CD8-positive, alpha-beta memory T cell (primary cell): Measurements from ENCODE around the gene DMC1. TPM values are rescaled to one million over a fixed set of nuclear protein-coding genes. Genes with fewer than 3 reads are reported as not detected.
"Not testable (repeated sequence)": the region's sequence is repeated elsewhere in the genome, so short reads cannot be mapped to it uniquely, and the experiment has no call there.

Experiments used
- CTCF ChIA-PET: fragments of 350-600 bp; sonication (Branson Sonifier 250); formaldehyde crosslinking; loops from one replicate; lab custom pipeline; 2021; ENCODE audit warnings: antibody characterized with exemption; lab: Charles Lee
- POLR2A ChIA-PET: fragments of 350-600 bp; sonication (Branson Sonifier 250); formaldehyde crosslinking; loops from one replicate; lab custom pipeline; 2021; ENCODE audit warnings: antibody characterized with exemption; lab: Charles Lee
- DNase-seq, 5 donors: peaks; one replicate each; pipeline versions ENCODE4 v3.0.0 to v3.0.0-alpha.2; 2020 to 2022; ENCODE audit warnings: mixed read lengths in 1 of 5
- H3K27ac ChIP-seq: one replicate; pipeline ENCODE4 v1.7.0; 2013; ENCODE audit warnings: low read depth, mild to moderate bottlenecking, low read length, moderate library complexity
- H3K27me3 ChIP-seq: 2 replicates; pipeline ENCODE4 v1.7.0; 2013; ENCODE audit warnings: low read length, mild to moderate bottlenecking; ENCODE audit not compliant: insufficient read depth, poor library complexity, severe bottlenecking
- H3K36me3 ChIP-seq: 2 replicates; pipeline ENCODE4 v1.7.0; 2013; ENCODE audit warnings: mild to moderate bottlenecking, low read length, moderate library complexity; ENCODE audit not compliant: insufficient read depth
- H3K4me1 ChIP-seq: 2 replicates; pipeline ENCODE4 v1.7.0; 2013; ENCODE audit warnings: mild to moderate bottlenecking, low read length, moderate library complexity; ENCODE audit not compliant: insufficient read depth
- H3K4me3 ChIP-seq: 2 replicates; pipeline ENCODE4 v1.7.0; 2013; ENCODE audit warnings: mild to moderate bottlenecking, low read length
- H3K9me3 ChIP-seq: 2 replicates; pipeline ENCODE4 v1.7.0; 2013; ENCODE audit warnings: mild to moderate bottlenecking, low read length
- H3K27ac Mint-ChIP-seq, 8 donors: one replicate each; pipeline ENCODE4 v1.8.0; 2020 to 2021; ENCODE audit warnings: mixed read lengths in 8 of 8, mild to moderate bottlenecking in 6 of 8, inconsistent platforms in 3 of 8, moderate library complexity in 3 of 8
- H3K27me3 Mint-ChIP-seq, 2 donors: one replicate each; pipeline ENCODE4 v1.8.0; 2020 to 2021; ENCODE audit warnings: mixed read lengths in 2 of 2, mild to moderate bottlenecking in 1 of 2, moderate library complexity in 1 of 2
- H3K36me3 Mint-ChIP-seq, 3 donors: one replicate each; pipeline ENCODE4 v1.8.0; 2020 to 2021; ENCODE audit warnings: mixed read lengths in 3 of 3, inconsistent platforms in 1 of 3, mild to moderate bottlenecking in 1 of 3
- H3K4me1 Mint-ChIP-seq, 3 donors: one replicate each; pipeline ENCODE4 v1.8.0; 2020 to 2021; ENCODE audit warnings: mixed read lengths in 3 of 3, inconsistent platforms in 1 of 3, mild to moderate bottlenecking in 1 of 3
- H3K4me3 Mint-ChIP-seq, 7 donors: one replicate each; pipeline ENCODE4 v1.8.0; 2020 to 2021; ENCODE audit warnings: mixed read lengths in 7 of 7, mild to moderate bottlenecking in 6 of 7, moderate library complexity in 4 of 7, inconsistent platforms in 2 of 7
- H3K9me3 Mint-ChIP-seq, 5 donors: one replicate each; pipeline ENCODE4 v1.8.0; 2020 to 2022; ENCODE audit warnings: mixed read lengths in 5 of 5, mild to moderate bottlenecking in 3 of 5, moderate library complexity in 2 of 5, inconsistent platforms in 1 of 5
- polyA plus RNA-seq: library from polyadenylated mRNA; unstranded; fragments of 300-500 nt; fragmentation: Illumina TruSeq; gene quantifications from one replicate; pipeline ENCODE4 v1.2.3, GENCODE V29; 2021
- total RNA-seq, 2 experiments: library from RNA; stranded (reverse); gene quantifications; one replicate each; pipeline ENCODE4 v1.2.3, GENCODE V29; 2021

DMC1 gene
- total and polyA plus RNA-seq, 3 experiments from 2014 or later = 10.9 to 17.2 TPM; not detected in 1

DNA sequence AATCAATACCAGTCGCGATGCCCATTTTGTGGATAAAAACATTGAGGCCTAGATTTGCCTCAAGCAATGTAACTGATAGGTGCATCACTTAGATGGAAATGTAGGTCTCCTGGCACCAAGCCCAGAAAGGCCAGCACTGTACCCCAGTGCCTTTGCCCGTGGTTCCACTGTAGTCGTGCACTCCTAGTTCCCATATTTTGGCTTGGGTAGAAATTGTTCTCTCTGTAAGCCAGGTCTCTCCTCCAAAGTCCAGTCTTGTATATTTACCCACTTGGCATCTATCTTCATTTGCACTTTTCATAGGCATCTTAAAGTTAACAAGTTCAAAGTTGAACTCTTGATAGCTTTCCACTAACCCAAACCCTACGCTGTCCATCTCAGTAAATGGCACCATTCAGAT, 41.6 kb upstream of the DMC1 start:
- Histone ChIP-seq H3K27me3 (no peaks in the 10 kb centered on the region), H3K27ac (no peak overlapping the region), H3K4me1 (no peaks in the 10 kb centered on the region), H3K36me3 (no peaks in the 10 kb centered on the region), H3K4me3 (no peak overlapping the region), H3K9me3 (no peaks in the 10 kb centered on the region)
- POLR2A ChIA-PET = no interaction called here
- Mint-ChIP-seq H3K4me1 (no peaks in the 10 kb centered on the region), H3K27me3 (peaks cover 10 to 11% of the 10 kb centered on the region in 2 donors), H3K9me3 (no peaks in the 10 kb centered on the region), H3K36me3 (peaks cover 0 to 8% (median 0%) of the 10 kb centered on the region in 3 donors), H3K4me3 (no peak overlapping the region), H3K27ac (no peak overlapping the region)
- CTCF ChIA-PET = no interaction called here
- no peak for DNase-seq

DNA sequence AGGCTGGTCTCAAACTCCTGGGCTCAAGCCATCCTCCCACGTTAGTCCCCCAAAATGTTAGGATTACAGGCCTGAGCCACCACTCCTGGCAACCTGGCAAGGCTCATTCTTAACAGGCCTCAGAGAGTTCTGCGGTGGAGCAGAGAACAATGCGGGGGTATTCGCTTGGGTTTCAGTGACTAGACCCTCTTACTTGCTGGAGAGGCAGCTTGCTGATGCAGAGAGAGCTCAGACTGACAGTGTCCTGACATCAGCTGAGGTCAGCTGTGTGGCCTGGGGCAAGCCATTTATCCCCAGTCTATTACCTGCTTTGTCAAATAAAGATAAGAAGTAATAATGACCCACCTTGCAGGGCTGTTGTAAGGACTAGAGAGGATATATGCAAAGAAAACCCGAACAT, 40.3 kb upstream of the DMC1 start:
- H3K4me3 Mint-ChIP-seq = no peak overlapping the region
- peaks cover 8 to 11% of the 10 kb centered on the region in 2 donors for H3K27me3 Mint-ChIP-seq
- no peak overlapping the region for H3K4me3 ChIP-seq
- POLR2A ChIA-PET = no interaction called here
- H3K4me1 ChIP-seq = no peaks in the 10 kb centered on the region
- no peak for DNase-seq
- H3K27ac Mint-ChIP-seq = peak overlapping the region in 1 of 8 donors; percentile 60
- H3K9me3 ChIP-seq = no peaks in the 10 kb centered on the region
- H3K4me1 Mint-ChIP-seq = no peaks in the 10 kb centered on the region
- H3K36me3 Mint-ChIP-seq = peaks cover 0 to under 1% (median 0%) of the 10 kb centered on the region in 3 donors
- H3K36me3 ChIP-seq = no peaks in the 10 kb centered on the region
- H3K27ac ChIP-seq = no peak overlapping the region
- H3K27me3 ChIP-seq = no peaks in the 10 kb centered on the region
- no peaks in the 10 kb centered on the region for H3K9me3 Mint-ChIP-seq
- CTCF ChIA-PET = no interaction called here

- CTCF ChIA-PET = no interaction called here
- no peaks in the 10 kb centered on the region for H3K4me1 ChIP-seq
- H3K27ac Mint-ChIP-seq = no peak overlapping the region
Observed at GRCh38 chr22:38608992-38609750, 39.2 kb upstream of the DMC1 start.

DNA sequence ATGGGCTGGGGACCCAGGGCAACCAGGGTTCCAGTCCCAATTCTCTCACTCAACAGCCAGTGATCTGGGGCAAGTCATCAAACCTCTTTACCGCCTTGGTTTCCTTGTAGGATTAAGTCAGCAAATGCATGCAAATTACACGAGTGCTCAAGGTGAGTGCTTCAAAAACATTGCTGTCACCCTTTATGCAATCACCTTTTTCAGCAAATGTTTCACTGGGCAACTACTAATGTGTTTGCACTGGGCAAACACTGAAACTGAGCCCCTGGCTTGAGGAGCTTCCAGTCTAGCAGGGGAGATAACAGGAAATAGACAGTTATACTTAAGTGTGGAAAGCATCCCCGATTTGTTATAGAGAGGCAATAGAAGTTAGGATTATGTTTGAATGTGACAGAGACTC, 37.7 kb upstream of the DMC1 start:
- POLR2A ChIA-PET = no interaction called here
- Histone ChIP-seq H3K9me3 (no peaks in the 10 kb centered on the region), H3K4me1 (no peaks in the 10 kb centered on the region), H3K4me3 (no peak overlapping the region), H3K36me3 (no peaks in the 10 kb centered on the region), H3K27me3 (no peaks in the 10 kb centered on the region), H3K27ac (no peak overlapping the region)
- Mint-ChIP-seq H3K27ac (no peak overlapping the region), H3K4me1 (no peaks in the 10 kb centered on the region), H3K4me3 (no peak overlapping the region), H3K36me3 (no peaks in the 10 kb centered on the region), H3K9me3 (no peaks in the 10 kb centered on the region), H3K27me3 (peaks cover 11 to 12% of the 10 kb centered on the region in 2 donors)
- no peak for DNase-seq
- CTCF ChIA-PET = no interaction called here

More at GRCh38 chr22:38608992-38609750, 39.2 kb upstream of the DMC1 start:
- no peaks in the 10 kb centered on the region for H3K36me3 Mint-ChIP-seq
- Histone ChIP-seq H3K36me3 (no peaks in the 10 kb centered on the region), H3K27me3 (no peaks in the 10 kb centered on the region), H3K27ac (no peak overlapping the region), H3K4me3 (no peak overlapping the region), H3K9me3 (no peaks in the 10 kb centered on the region)
- peaks cover 10 to 11% of the 10 kb centered on the region in 2 donors for H3K27me3 Mint-ChIP-seq
- no peak overlapping the region for H3K4me3 Mint-ChIP-seq
- H3K4me1 Mint-ChIP-seq = no peaks in the 10 kb centered on the region
- no peak for DNase-seq
- H3K9me3 Mint-ChIP-seq = no peaks in the 10 kb centered on the region
- POLR2A ChIA-PET = no interaction called here

GRCh38 chr22:38602166-38602565, 32.2 kb upstream of the DMC1 start:
- H3K9me3 Mint-ChIP-seq = no peaks in the 10 kb centered on the region
- H3K4me3 Mint-ChIP-seq = no peak overlapping the region
- no peaks in the 10 kb centered on the region for H3K27me3 ChIP-seq
- DNase-seq = no peak
- CTCF ChIA-PET = no interaction called here
- no peak overlapping the region for H3K4me3 ChIP-seq
- H3K9me3 ChIP-seq = no peaks in the 10 kb centered on the region
- H3K36me3 Mint-ChIP-seq = no peaks in the 10 kb centered on the region
- H3K36me3 ChIP-seq = no peaks in the 10 kb centered on the region
- H3K27me3 Mint-ChIP-seq = peaks cover 10 to 22% of the 10 kb centered on the region in 2 donors
- H3K4me1 ChIP-seq = no peaks in the 10 kb centered on the region
- H3K4me1 Mint-ChIP-seq = no peaks in the 10 kb centered on the region
- POLR2A ChIA-PET = no interaction called here
- no peak overlapping the region for H3K27ac ChIP-seq
- H3K27ac Mint-ChIP-seq = no peak overlapping the region

- CTCF ChIA-PET = no interaction called here
- H3K4me3 ChIP-seq = no peak overlapping the region
- no peaks in the 10 kb centered on the region for H3K4me1 Mint-ChIP-seq
- DNase-seq = no peak
- peak overlapping the region in 1 of 8 donors; percentile 43 for H3K27ac Mint-ChIP-seq
- H3K4me1 ChIP-seq = no peaks in the 10 kb centered on the region
- H3K27ac ChIP-seq = no peak overlapping the region
- no peaks in the 10 kb centered on the region for H3K27me3 ChIP-seq
- peaks cover 9 to 17% of the 10 kb centered on the region in 2 donors for H3K27me3 Mint-ChIP-seq
- H3K9me3 ChIP-seq = no peaks in the 10 kb centered on the region
- POLR2A ChIA-PET = interaction anchor here (0.6 kb wide), 1 partner anchor 82 kb away, joined by 6 read pairs; no protein-coding TSS in a partner anchor
- no peaks in the 10 kb centered on the region for H3K36me3 Mint-ChIP-seq
- H3K36me3 ChIP-seq = no peaks in the 10 kb centered on the region
- no peaks in the 10 kb centered on the region for H3K9me3 Mint-ChIP-seq
- H3K4me3 Mint-ChIP-seq = no peak overlapping the region
Observed at GRCh38 chr22:38601221-38601764, 31.3 kb upstream of the DMC1 start.

GRCh38 chr22:38599466-38599865, 29.5 kb upstream of the DMC1 start:
- CTCF ChIA-PET = no interaction called here

GRCh38 chr22:38582923-38583322, 12.9 kb upstream of the DMC1 start:
- peaks cover 3 to 17% of the 10 kb centered on the region in 2 donors for H3K27me3 Mint-ChIP-seq
- DNase-seq, H3K9me3 Mint-ChIP-seq, H3K27ac ChIP-seq, H3K9me3 ChIP-seq, H3K36me3 ChIP-seq, POLR2A ChIA-PET, H3K4me1 ChIP-seq, H3K4me3 Mint-ChIP-seq, H3K27me3 ChIP-seq, H3K4me1 Mint-ChIP-seq, H3K4me3 ChIP-seq: not testable (repeated sequence)
- peaks cover 0 to 15% (median 3%) of the 10 kb centered on the region in 3 donors for H3K36me3 Mint-ChIP-seq
- peak overlapping the region in 1 of 8 donors; percentile 89 for H3K27ac Mint-ChIP-seq
- CTCF ChIA-PET = interaction anchor here (1.2 kb wide), 1 partner anchor 11 kb away, joined by 3 read pairs; no protein-coding TSS in a partner anchor

More at GRCh38 chr22:38599466-38599865, 29.5 kb upstream of the DMC1 start:
- Mint-ChIP-seq H3K9me3 (no peaks in the 10 kb centered on the region), H3K36me3 (no peaks in the 10 kb centered on the region), H3K27ac (no peak overlapping the region), H3K4me1 (no peaks in the 10 kb centered on the region), H3K4me3 (no peak overlapping the region), H3K27me3 (peaks cover 7 to 20% of the 10 kb centered on the region in 2 donors)
- no peaks in the 10 kb centered on the region for H3K36me3 ChIP-seq
- H3K9me3 ChIP-seq = no peaks in the 10 kb centered on the region
- no peak overlapping the region for H3K4me3 ChIP-seq
- H3K4me1 ChIP-seq = no peaks in the 10 kb centered on the region
- H3K27ac ChIP-seq = no peak overlapping the region
- POLR2A ChIA-PET = no interaction called here
- peaks cover 4% of the 10 kb centered on the region for H3K27me3 ChIP-seq
- DNase-seq = no peak
